Loucy (cell line): Measurements from ENCODE around the gene KLHL9.

Source experiments
- EZH2phosphoT487 ChIP-seq: fragments of 200-600 bp; IDR thresholded peaks from 2 replicates; pipeline ENCODE4 v1.6.1; 2018; ENCODE audit warnings: antibody characterized with exemption, mild to moderate bottlenecking, moderate library complexity, borderline replicate concordance
- TF ChIP-seq, protein P1 (sequence below): fragments of 200-600 bp; sonication (generic); conservative IDR thresholded peaks from 2 replicates; pipeline ENCODE4 v1.5.1; 2014; ENCODE audit warnings: mild to moderate bottlenecking, antibody characterized with exemption, low read length

DNA sequence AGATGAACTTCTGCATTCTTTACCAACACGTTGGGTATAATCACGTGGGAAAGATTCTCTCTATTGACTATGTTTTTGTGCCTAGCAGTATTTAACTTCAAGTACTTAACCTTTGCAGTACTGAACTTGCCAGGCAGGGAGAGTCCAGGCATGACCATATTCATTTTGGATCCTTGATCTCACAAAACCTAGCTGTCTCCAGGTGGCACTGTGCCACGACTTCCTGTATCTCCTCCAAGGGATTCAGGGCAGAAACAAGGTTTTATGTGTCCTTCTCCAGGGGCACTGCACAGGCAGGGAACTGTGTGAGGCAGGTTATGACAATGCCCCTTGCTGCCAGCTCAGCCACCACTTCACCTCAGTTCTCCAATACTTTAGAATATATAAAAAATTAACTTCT lies 18.3 kb downstream of the KLHL9 start:
- TF ChIP-seq, protein P1, sequence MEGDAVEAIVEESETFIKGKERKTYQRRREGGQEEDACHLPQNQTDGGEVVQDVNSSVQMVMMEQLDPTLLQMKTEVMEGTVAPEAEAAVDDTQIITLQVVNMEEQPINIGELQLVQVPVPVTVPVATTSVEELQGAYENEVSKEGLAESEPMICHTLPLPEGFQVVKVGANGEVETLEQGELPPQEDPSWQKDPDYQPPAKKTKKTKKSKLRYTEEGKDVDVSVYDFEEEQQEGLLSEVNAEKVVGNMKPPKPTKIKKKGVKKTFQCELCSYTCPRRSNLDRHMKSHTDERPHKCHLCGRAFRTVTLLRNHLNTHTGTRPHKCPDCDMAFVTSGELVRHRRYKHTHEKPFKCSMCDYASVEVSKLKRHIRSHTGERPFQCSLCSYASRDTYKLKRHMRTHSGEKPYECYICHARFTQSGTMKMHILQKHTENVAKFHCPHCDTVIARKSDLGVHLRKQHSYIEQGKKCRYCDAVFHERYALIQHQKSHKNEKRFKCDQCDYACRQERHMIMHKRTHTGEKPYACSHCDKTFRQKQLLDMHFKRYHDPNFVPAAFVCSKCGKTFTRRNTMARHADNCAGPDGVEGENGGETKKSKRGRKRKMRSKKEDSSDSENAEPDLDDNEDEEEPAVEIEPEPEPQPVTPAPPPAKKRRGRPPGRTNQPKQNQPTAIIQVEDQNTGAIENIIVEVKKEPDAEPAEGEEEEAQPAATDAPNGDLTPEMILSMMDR = no peak
- TF ChIP-seq EZH2phosphoT487 = no peak
